BLaER1 treated with 17β-estradiol and CSF1 and Interleukin-3, amounts not matched to agents 10 nM and 100 nM (cell line): ENCODE data around the gene SOX1.
A peak's percentile ranks its signal among the peaks of the same experiment; 100 is the strongest.

Experiments
- H3K27ac ChIP-seq, 11 experiments: shearing (Covaris generic); formaldehyde crosslinking; 2 replicates each; pipeline ENCODE4 v1.8.1; 2022
- H3K27me3 ChIP-seq, 11 experiments: shearing (Covaris generic); formaldehyde crosslinking; 2 replicates each; pipeline ENCODE4 v1.8.1; 2022
- H3K36me3 ChIP-seq, 11 experiments: shearing (Covaris generic); formaldehyde crosslinking; 2 replicates each; pipeline ENCODE4 v1.8.1; 2022
- H3K4me1 ChIP-seq, 10 experiments: shearing (Covaris generic); formaldehyde crosslinking; 2 replicates each; pipeline ENCODE4 v1.8.1; 2022
- H3K4me2 ChIP-seq, 11 experiments: shearing (Covaris generic); formaldehyde crosslinking; 2 replicates each; pipeline ENCODE4 v1.8.1; 2022
- H3K4me3 ChIP-seq, 10 experiments: shearing (Covaris generic); formaldehyde crosslinking; 2 replicates each; pipeline ENCODE4 v1.8.1; 2022
- H3K9ac ChIP-seq, 11 experiments: shearing (Covaris generic); formaldehyde crosslinking; 2 replicates each; pipeline ENCODE4 v1.8.1; 2022
- H3K9me3 ChIP-seq, 11 experiments: shearing (Covaris generic); formaldehyde crosslinking; replicated peaks in 1 of 11; 2 replicates each; pipeline ENCODE4 v1.8.1; 2022
- H4K20me1 ChIP-seq, 11 experiments: shearing (Covaris generic); formaldehyde crosslinking; 2 replicates each; pipeline ENCODE4 v1.8.1; 2022
- Cebpa-rat ChIP-seq, 11 experiments: shearing (Covaris generic); IDR thresholded peaks; 2 replicates each; pipeline ENCODE4 v1.8.1; 2022

SOX1 gene

DNA sequence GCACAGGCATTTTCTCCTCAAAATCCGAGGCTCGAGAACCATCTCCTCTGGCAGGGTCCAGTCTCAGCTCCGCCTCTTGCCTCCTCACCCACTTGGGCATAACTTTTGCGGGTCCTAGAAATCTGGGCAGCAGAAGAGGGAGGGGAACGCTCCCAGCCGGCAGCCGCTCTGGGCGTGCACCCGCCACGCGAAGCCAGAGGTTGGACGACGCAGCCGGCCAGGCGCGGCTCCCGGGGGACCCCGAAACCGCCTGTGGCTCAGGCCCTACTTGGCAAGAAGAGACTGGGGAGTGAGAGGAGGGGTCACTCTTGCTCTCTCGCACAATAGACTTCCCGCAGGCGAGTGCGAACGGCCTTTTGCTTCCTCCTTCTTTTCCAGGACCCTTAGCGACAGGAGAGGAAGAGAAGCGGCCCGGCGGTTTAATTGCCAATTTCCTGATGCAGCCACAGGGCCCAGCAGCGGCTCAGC lies 6.0 kb upstream of the SOX1 start:
- H3K4me2 ChIP-seq = peak overlapping the region; percentile 53 to 87 (median 68)
- H4K20me1 ChIP-seq = peaks cover 0 to 95% (median 86%) of the 10 kb centered on the region in 11 experiments; a peak in 19 of 22 replicates
- H3K4me3 ChIP-seq = peak overlapping the region in 8 of 10 experiments; percentile 0 to 49 (median 15); a peak in 9 of 20 replicates
- peaks cover 19 to 42% (median 30%) of the 10 kb centered on the region in 10 experiments for H3K4me1 ChIP-seq
- peaks cover 100% of the 10 kb centered on the region in 11 experiments for H3K27me3 ChIP-seq
- no peak overlapping the region for H3K9ac ChIP-seq
- H3K27ac ChIP-seq = no peak overlapping the region
- peaks cover 9 to 20% (median 12%) of the 10 kb centered on the region in 11 experiments; a peak in 21 of 22 replicates for H3K9me3 ChIP-seq
- no peak for TF ChIP-seq Cebpa-rat (IDR thresholded peaks at IDR 0.05)
- no peaks in the 10 kb centered on the region for H3K36me3 ChIP-seq

DNA sequence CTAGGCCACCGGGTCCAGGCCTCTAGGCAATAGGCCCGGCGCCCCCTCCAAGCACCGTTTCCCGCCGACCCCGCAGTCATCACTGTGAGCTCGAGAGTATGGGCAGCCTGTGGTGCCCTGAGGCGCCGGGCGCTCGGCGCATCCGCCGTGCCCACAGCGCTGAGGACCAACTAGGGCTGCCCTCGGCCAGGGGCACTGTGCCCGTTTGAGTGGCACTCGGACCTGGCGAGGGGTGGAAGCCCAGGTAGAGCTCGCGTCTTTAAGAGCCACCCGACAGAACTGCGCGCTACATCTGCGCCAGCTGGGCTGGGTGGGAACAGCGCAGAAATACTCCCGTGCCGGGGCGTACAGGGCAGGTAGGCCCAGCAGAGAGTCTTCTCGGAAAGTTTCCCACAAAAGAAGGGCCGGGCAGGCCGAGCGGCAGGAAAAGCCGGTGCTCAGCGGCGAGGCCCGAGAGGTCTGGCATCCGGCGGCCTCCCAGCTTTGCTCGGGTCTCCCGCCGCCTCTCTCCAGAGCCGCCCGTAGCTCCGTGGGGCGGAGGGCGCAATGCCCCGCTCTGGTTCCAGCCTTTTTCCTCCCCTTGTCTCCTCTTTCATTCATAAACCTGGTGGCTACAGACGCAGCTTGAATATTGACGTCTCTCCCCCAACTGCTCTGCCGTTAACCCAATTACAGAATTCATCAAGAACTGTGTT lies 5.4 kb upstream of the SOX1 start:
- H3K9ac ChIP-seq = no peak overlapping the region
- no peaks in the 10 kb centered on the region for H3K36me3 ChIP-seq
- H3K4me1 ChIP-seq = peaks cover 19 to 42% (median 30%) of the 10 kb centered on the region in 10 experiments
- peak overlapping the region in 8 of 10 experiments; percentile 0 to 49 (median 15); a peak in 9 of 20 replicates for H3K4me3 ChIP-seq
- peaks cover 100% of the 10 kb centered on the region in 11 experiments for H3K27me3 ChIP-seq
- TF ChIP-seq Cebpa-rat (IDR thresholded peaks at IDR 0.05) = no peak
- no peak overlapping the region for H3K27ac ChIP-seq
- H3K4me2 ChIP-seq = peak overlapping the region; percentile 53 to 87 (median 68)
- peaks cover 6 to 20% (median 12%) of the 10 kb centered on the region in 11 experiments; a peak in 21 of 22 replicates for H3K9me3 ChIP-seq
- peaks cover 0 to 96% (median 91%) of the 10 kb centered on the region in 11 experiments; a peak in 19 of 22 replicates for H4K20me1 ChIP-seq

DNA sequence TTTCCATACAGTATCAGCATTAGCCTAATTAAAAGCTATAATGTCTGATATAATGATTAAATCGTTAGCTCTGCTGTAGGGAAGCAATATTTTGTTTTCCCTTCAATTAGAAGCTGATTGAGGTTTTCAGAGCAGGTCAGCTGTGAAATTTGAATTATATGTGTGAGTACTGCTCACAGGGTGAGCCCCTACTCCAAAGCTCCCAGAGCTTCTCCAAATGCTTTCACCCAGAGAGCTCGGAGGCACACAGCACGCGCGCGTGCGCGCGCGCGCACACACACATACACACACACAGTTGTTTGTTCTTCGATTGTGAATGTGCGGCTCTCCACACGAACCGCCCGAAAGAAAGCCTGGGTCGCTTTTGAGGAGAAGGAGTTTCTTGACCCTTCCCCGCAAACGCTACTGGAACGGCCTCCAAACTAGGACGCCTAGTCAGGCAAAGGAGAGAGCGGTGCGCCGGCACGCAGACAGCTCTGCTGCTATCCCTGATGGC lies 4.8 kb upstream of the SOX1 start:
- no peak overlapping the region for H3K9ac ChIP-seq
- peaks cover 19 to 42% (median 30%) of the 10 kb centered on the region in 10 experiments for H3K4me1 ChIP-seq
- no peak overlapping the region for H3K27ac ChIP-seq
- no peak overlapping the region for H3K4me2 ChIP-seq
- H4K20me1 ChIP-seq = peaks cover 0 to 93% (median 88%) of the 10 kb centered on the region in 11 experiments; a peak in 19 of 22 replicates
- TF ChIP-seq Cebpa-rat (IDR thresholded peaks at IDR 0.05) = no peak
- peaks cover 100% of the 10 kb centered on the region in 11 experiments for H3K27me3 ChIP-seq
- peaks cover 1 to 19% (median 11%) of the 10 kb centered on the region in 11 experiments; a peak in 16 of 22 replicates for H3K9me3 ChIP-seq
- H3K36me3 ChIP-seq = no peaks in the 10 kb centered on the region
- H3K4me3 ChIP-seq = no peak overlapping the region

DNA sequence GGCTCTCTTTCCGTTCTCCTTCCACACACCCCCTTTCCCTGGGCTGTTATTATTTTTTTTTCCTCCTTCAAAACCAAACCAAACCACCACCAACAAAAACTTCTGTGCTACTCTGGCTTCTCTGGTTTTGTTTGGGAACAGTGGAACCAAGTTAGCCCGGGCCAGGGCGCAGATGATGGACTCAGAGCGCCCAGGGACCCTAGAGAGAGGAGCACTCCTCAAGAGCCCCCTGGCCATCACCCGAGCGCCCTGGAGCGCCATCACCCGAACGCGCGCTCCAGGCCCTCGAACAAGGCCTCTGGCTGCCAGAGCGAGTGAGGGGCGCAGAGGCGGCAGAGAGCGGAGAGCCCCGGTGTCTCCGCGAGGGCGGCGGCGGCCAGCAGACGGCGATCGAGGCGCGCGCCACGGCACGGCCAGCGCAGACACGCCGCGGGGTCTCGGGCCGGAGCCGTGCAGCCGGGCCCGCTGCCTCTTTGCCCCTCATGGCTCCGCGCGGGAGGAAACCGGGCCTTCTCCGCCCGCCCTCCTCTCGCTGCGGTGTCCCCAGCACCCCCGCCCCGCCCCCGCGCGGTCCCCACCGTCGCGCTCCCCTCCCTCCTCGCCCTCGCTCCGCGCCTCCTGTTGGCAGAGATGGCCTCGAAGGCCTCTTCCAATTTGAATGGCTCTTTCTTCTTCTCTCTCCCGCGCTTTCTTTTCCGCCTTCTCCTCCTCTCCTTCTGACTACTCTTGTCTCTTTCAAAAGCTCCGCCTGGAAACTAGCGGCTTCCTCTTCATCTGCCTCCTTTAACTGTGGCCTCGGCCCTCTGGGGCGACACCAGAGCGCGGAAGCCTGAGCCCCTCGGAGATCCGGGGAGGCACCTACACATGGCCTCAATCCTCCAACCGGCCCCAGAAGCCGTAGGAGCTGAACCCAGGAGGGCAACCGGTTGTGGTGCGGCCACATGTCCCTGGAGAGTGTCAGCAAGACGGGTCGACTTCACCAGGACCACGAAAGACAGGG lies 4.1 kb upstream of the SOX1 start:
- Histone ChIP-seq H3K4me2 (peak overlapping the region in 9 of 11 experiments; percentile 12 to 55 (median 40); a peak in 9 of 22 replicates), H3K4me3 (0 out of 20 replicates have a peak overlapping the region, but pooled peaks of 1 of the 10 experiments have one; percentile 11), H3K4me1 (peaks cover 15 to 38% (median 25%) of the 10 kb centered on the region in 10 experiments), H3K9ac (no peak overlapping the region), H3K9me3 (peaks cover 6 to 24% (median 14%) of the 10 kb centered on the region in 11 experiments), H3K27ac (no peak overlapping the region), H3K36me3 (no peaks in the 10 kb centered on the region), H3K27me3 (peaks cover 99 to 100% (median 100%) of the 10 kb centered on the region in 11 experiments), H4K20me1 (peaks cover 0 to 87% (median 83%) of the 10 kb centered on the region in 11 experiments; a peak in 19 of 22 replicates)
- TF ChIP-seq Cebpa-rat (IDR thresholded peaks at IDR 0.05) = no peak

DNA sequence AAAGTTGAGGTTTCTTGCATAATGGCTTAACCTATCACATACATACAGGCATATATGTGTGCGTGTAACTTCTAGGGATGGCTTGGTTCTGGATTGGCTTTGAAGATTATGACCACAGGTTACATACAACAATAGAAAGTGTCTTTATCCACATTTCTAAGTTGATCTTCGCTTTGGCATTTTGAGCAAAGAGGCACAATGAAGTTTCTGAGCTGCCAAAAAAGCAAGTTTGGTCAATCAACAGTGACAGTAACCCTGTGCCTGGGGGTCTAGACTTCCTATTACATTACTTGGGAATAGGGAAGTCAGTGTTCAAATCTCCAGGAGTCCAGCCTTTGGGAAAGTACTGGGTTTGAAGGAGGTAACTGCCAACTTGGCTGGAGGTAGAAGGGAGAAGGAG lies 3.1 kb upstream of the SOX1 start:
- Histone ChIP-seq H3K36me3 (no peaks in the 10 kb centered on the region), H3K27me3 (peaks cover 99 to 100% (median 100%) of the 10 kb centered on the region in 11 experiments), H3K4me2 (no peak overlapping the region), H3K27ac (no peak overlapping the region), H3K4me1 (peaks cover 12 to 28% (median 19%) of the 10 kb centered on the region in 10 experiments), H3K9me3 (peaks cover 15 to 33% (median 23%) of the 10 kb centered on the region in 11 experiments), H3K4me3 (no peak overlapping the region), H3K9ac (no peak overlapping the region), H4K20me1 (peaks cover 0 to 87% (median 83%) of the 10 kb centered on the region in 11 experiments; a peak in 19 of 22 replicates)
- TF ChIP-seq Cebpa-rat (IDR thresholded peaks at IDR 0.05) = no peak

DNA sequence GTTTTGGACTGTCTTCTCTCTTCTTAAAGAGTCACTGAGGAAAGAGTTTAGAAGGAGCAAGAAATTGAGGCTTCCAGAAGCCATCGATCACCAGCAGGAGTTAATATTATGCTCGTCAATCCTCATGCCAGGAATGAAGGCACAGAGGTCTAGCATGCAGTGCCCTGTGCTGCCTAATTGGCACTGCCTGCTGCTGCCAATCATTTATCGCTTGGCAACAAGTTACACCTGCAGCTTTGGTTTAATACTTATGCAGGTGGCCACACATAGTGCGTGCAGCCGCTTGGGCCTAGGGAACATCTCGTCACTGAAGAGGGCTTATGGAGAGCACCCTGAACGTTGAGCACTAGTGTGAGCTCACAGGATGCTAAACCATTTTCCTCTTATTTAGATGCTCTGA lies 2.7 kb upstream of the SOX1 start:
- no peak overlapping the region for H3K27ac ChIP-seq
- H3K36me3 ChIP-seq = no peaks in the 10 kb centered on the region
- H3K4me1 ChIP-seq = peaks cover 12 to 28% (median 19%) of the 10 kb centered on the region in 10 experiments
- peaks cover 19 to 37% (median 27%) of the 10 kb centered on the region in 11 experiments for H3K9me3 ChIP-seq
- peaks cover 0 to 87% (median 83%) of the 10 kb centered on the region in 11 experiments; a peak in 19 of 22 replicates for H4K20me1 ChIP-seq
- no peak overlapping the region for H3K4me2 ChIP-seq
- no peak for TF ChIP-seq Cebpa-rat (IDR thresholded peaks at IDR 0.05)
- peaks cover 99 to 100% (median 100%) of the 10 kb centered on the region in 11 experiments for H3K27me3 ChIP-seq
- H3K4me3 ChIP-seq = no peak overlapping the region
- H3K9ac ChIP-seq = no peak overlapping the region

DNA sequence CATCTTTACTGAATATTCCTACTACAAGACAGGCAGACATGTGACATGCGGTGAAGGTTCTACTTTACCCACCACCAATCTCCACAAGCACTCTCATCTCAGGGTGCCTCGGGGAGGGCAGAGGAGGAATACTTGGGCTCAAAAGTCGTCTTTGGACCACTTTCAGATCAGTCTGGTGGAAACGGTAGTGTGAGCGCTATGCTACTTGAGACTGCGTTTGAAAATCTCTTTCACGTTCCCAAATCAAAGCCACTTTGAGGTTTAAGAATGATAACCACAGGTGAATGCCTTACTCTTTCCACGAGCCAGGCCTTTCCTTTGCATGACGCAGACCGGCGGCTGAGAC lies 1.5 kb upstream of the SOX1 start:
- Histone ChIP-seq H3K9me3 (peaks cover 19 to 45% (median 29%) of the 10 kb centered on the region in 11 experiments), H3K36me3 (no peaks in the 10 kb centered on the region), H3K27me3 (peaks cover 99 to 100% (median 100%) of the 10 kb centered on the region in 11 experiments), H3K4me1 (peaks cover 10 to 22% (median 14%) of the 10 kb centered on the region in 10 experiments), H3K4me3 (no peak overlapping the region), H4K20me1 (peaks cover 0 to 87% (median 78%) of the 10 kb centered on the region in 11 experiments; a peak in 19 of 22 replicates), H3K4me2 (no peak overlapping the region), H3K27ac (no peak overlapping the region), H3K9ac (no peak overlapping the region)
- TF ChIP-seq Cebpa-rat (IDR thresholded peaks at IDR 0.05) = no peak
